ENCODE measurements around the gene M1AP.
"Not testable (repeated sequence)": the region's sequence is repeated elsewhere in the genome, so short reads cannot be mapped to it uniquely, and the experiment has no call there.

Gene M1AP

DNA sequence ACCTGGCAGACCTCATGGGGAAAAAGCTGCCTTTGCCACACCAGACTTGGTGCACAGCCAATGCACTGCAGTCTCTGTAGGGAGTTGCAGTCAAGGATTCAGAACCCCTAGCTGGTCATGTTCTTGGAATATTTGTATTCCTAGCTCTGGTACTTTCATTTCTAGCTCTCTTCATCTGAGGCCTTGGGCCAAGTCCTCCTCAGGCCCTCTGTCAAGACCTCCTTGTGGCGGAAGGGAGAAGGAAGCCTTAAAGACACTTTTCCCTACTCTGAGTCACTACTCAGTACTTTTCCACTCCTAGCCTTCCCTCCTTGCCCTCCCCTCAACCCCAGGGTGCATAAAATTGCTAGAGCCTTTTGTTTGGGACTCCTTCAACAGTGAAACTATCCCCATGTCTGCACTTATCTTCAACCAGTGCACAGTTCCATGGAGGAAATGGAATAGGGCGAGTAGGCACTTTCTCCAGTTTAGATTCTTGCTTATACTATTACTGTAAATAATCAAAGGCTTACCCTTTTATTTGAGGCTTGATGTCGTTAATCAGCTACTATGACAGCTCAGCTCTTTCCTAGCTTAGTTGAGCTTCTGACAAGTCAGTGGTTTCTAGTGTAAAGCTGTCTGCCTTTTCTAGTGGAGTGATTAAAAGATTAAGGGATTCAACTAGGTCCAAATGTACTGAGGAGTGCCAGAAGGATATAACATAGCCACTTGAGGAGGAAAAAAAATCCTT is 15.8 kb downstream of the M1AP start:
- Mint-ChIP-seq H3K9me3 (no peaks in the 10 kb centered on the region), H3K27me3 (peaks cover 4% of the 10 kb centered on the region), H3K4me3 (no peak overlapping the region), H3K36me3 (ENCODE audit: low read depth) (no peaks in the 10 kb centered on the region), H3K4me1 (ENCODE audit: low read depth) (no peaks in the 10 kb centered on the region), H3K27ac (no peak overlapping the region)

DNA sequence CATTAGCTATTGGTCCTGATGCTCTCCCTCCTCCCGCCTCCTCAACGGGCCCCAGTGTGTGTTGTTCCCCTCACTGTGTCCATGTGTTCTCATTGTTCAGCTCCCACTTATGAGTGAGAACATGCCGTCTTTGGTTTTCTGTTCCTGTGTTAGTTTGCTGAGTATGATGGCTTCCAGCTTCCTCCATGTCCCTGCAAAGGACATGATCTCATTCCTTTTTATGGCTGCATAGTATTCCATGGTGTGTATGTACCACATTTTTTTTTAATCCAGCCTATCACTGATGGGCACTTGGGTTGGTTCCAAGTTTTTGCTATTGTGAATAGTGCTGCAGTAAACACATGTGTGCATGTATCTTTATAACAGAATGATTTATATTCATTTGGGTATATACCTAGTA is 17.7 kb downstream of the M1AP start:
- H3K36me3 Mint-ChIP-seq (ENCODE audit: low read depth); H3K27me3 Mint-ChIP-seq; H3K4me1 Mint-ChIP-seq (ENCODE audit: low read depth); H3K4me3 Mint-ChIP-seq; H3K27ac Mint-ChIP-seq; H3K9me3 Mint-ChIP-seq: not testable (repeated sequence)

DNA sequence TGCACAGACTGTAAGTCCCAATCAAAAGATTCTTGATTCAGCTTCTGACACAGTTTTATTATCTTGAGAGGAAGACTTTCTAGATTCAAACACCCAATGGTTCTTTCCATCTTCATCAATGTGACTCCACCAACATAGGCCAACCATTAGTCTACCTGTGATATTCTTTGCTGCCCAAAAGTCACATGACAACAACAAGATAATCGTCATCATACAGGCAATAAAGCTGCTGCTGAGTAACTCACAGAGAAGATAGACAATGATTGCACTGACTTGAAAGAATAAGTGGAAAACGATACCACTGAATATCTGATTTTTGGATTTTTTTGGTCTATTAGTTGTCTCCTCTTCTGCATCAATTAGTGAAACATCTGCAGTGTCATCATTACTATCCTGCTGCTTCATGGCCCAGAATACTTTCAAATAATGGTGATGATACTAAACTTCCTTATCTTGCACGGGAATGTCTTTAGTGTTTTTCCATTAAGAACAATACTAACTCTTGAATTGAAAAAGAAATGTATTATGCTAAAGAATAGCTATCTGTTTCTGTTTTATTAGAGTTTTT is 19.5 kb downstream of the M1AP start:
- Mint-ChIP-seq H3K4me3 (no peak overlapping the region), H3K27ac (no peak overlapping the region), H3K9me3 (no peaks in the 10 kb centered on the region), H3K4me1 (ENCODE audit: low read depth) (no peaks in the 10 kb centered on the region), H3K36me3 (ENCODE audit: low read depth) (no peaks in the 10 kb centered on the region), H3K27me3 (no peaks in the 10 kb centered on the region)

DNA sequence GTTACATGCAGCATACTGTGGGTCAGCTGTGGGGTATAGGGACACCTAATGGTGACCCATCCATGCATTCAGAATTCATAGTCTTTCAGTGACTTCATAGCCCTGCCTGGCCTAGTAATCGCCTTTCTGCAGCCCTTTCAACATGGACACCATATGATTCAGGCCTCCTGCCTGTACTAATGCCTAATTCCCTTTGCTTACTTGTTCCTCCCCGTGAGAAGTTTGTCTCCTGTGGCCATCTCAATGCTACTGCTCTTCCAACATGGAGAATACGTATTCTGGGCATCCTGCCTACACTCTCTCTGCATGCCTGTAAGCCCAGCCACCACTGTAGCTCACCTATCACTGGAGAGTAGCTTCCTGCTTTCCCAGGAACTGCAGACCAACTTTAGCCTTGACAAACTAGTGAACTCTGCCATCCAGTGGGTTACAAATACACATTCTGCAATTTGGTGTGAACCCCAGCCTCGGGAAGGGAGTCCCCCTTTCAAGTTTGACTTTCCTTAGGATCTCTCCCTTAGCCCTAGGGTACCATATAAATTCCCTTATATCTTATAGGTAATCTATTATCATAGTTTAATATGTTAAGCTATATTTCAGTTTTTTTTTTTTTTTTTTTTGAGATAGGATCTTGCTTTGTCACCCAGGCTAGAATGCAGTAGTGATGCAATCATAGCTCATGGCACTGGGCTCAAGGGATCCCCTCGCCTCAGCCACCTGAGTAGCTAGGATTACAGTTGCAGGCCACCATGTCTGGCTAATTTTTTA is 22.3 kb downstream of the M1AP start:
- Mint-ChIP-seq H3K36me3 (ENCODE audit: low read depth) (no peaks in the 10 kb centered on the region), H3K27ac (no peak overlapping the region), H3K4me3 (no peak overlapping the region)

DNA sequence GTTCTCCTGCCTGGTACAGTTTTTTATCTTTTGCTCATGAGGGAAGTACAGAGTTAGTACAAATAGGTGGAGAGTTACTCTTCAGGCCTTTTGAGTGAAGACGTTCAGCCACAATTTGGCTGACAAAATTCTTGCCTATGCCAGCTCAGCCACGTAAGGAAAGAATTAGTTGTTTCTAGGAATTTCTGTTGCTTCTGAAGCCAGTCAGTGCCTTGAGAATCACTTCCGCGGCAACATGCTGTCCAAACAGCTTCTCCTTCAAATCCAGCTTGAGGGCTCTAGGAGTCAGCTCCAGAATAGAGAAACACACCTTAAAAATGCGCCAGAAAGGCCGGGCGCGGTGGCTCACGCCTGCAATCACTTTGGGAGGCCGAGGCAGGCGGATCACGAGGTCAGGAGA is 27.5 kb downstream of the M1AP start:
- H3K4me3 Mint-ChIP-seq, result no peak overlapping the region
- no peak overlapping the region for H3K27ac Mint-ChIP-seq
- H3K27me3 Mint-ChIP-seq, result peaks cover 6% of the 10 kb centered on the region
- no peaks in the 10 kb centered on the region for H3K4me1 Mint-ChIP-seq (ENCODE audit: low read depth)
- no peaks in the 10 kb centered on the region for H3K9me3 Mint-ChIP-seq
- H3K36me3 Mint-ChIP-seq (ENCODE audit: low read depth), result no peaks in the 10 kb centered on the region

More for the DNA sequence above, 22.3 kb downstream of the M1AP start:
- H3K27me3 Mint-ChIP-seq, result no peaks in the 10 kb centered on the region
- no peaks in the 10 kb centered on the region for H3K4me1 Mint-ChIP-seq (ENCODE audit: low read depth)
- H3K9me3 Mint-ChIP-seq, result no peaks in the 10 kb centered on the region

DNA sequence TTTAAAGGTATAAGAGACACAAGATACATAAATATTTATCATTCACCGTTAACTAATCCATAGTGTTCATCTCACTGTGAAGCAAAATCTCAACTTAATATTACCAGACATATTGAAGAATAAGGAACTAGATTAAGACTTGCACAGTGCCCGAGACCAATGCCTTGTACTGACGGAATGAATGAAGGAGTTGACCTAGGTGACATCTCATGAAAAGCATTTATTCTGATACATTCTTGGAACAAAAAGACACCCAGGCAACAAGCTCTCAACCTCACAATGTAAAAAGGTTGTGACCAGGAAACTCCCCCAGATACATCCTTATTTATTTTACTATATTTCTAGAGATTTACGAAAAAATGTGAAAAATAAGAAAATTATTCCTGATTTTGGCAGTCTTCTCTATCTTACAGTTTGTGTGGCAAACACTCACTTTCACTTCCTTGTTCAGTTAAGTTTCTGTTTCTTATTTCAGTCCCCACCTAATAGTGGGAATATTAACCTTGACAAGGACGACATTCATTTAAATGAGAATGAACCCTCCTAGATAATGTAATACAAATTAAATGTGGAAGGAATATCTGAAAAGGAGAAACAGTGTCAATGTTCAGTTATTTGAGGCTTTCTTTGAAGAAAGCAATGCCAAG is 28.4 kb downstream of the M1AP start:
- Mint-ChIP-seq H3K4me1 (ENCODE audit: low read depth) (no peaks in the 10 kb centered on the region), H3K4me3 (no peak overlapping the region), H3K36me3 (ENCODE audit: low read depth) (no peaks in the 10 kb centered on the region), H3K9me3 (no peaks in the 10 kb centered on the region), H3K27me3 (peaks cover 7% of the 10 kb centered on the region), H3K27ac (no peak overlapping the region)

DNA sequence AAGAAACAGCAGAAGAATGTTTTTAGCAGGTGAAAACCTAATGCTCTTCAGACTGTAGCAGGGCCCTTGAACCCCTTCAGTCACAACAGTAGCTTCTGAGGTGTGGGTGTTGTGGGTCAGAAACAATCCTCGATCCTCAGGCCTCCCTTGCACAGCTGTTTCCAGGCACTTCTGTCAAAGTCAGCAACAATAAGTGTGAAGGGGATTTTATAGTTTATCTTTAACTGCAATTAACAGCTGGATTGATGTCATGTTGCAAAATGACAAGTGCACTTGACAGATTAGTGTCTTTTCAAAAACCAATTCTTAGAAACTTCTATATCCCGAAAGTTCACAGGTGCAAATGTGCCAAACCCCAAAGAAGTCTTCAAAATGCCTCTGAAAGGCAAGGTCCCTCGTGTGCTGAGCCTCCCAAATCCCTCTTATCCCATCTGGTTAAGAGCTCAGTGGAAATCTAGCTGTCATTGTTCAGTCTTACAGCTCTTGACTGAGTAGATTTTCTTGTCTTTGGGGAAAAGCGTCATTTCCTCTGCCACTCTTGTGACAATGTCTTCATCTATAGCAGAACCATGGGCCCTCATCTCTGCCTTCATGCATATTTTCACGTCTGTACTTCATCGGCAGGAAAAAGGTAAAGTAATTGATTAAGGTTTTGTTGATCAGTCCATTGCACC is 29.6 kb downstream of the M1AP start:
- Mint-ChIP-seq H3K36me3 (ENCODE audit: low read depth) (no peaks in the 10 kb centered on the region), H3K4me3 (no peak overlapping the region), H3K9me3 (no peaks in the 10 kb centered on the region), H3K27me3 (peaks cover 19% of the 10 kb centered on the region), H3K27ac (no peak overlapping the region), H3K4me1 (ENCODE audit: low read depth) (no peaks in the 10 kb centered on the region)

DNA sequence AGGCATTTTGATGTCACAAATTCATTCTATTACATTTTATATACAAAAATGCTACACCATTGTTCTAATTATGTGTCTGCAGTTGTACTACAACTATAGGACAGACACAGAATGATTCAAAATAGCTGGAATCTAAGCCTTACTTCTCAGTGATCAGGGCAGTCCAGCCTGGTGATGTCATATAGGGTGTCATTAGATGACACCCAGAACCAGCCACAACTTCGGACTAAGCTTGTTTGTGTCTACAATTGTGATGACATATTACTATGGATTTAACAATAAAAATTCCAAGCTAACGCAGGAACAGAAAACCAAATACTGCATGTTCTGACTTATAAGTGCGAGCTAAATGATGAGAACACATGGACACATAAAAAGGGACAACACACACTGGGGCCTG is 31.0 kb downstream of the M1AP start:
- Mint-ChIP-seq H3K4me3 (no peak overlapping the region), H3K27me3 (peaks cover 31% of the 10 kb centered on the region), H3K27ac (no peak overlapping the region), H3K9me3 (no peaks in the 10 kb centered on the region), H3K36me3 (ENCODE audit: low read depth) (no peaks in the 10 kb centered on the region), H3K4me1 (ENCODE audit: low read depth) (no peaks in the 10 kb centered on the region)

DNA sequence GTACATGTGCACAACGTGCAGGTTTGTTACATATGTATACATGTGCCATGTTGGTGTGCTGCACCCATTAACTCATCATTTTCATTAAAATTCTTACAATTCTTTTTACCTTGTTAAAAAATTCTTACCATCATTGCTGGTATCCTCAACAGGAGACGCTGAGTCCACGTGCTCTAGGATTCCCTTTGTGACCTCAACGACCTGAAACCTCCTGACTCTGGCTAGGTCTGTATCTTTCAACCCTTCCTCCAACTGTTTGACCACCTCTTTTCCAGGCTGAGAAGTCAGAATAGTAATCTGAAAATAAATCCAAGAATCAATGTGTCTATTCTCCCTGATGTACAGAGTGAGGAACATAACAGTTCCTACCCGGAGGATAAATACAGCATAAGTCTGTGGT is 41.2 kb downstream of the M1AP start:
- Mint-ChIP-seq H3K36me3 (ENCODE audit: low read depth) (no peaks in the 10 kb centered on the region), H3K27me3 (peaks cover 45% of the 10 kb centered on the region), H3K4me3 (no peak overlapping the region), H3K4me1 (ENCODE audit: low read depth) (peaks cover 3% of the 10 kb centered on the region), H3K9me3 (no peaks in the 10 kb centered on the region), H3K27ac (no peak overlapping the region)

DNA sequence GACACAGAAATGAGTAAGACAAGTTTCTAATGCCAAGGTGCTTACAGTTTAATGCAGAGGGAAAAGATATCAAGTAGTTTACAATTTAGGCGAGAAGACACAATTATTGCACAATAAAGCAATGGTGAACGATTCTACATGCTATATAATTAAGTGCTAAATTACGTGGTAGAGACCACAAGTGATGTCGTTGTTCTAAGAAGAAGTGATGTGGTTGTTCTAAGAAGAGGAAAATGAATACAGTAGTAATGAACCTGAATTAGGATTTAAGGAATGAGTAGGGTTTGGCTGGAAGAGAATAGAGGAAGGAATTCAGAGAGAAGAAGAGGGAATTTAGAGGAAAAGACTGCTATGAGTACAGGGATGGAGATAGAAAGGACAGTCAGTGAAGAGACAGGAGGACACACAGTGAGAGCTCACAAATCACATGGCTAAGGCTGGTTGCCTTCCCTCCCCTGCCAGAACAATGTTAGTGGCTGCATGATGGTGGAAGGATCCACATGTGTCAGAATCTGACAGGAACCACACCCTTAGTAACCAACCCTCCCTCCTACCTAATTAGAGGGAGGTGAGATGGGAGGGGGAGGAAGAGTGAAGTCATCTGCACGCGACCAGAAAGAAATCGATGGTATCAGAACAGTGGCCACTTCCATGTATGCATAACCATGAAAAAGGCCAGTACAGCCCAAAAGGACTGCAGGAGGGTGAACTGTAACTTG is 44.7 kb downstream of the M1AP start:
- Mint-ChIP-seq H3K27me3 (peaks cover 35% of the 10 kb centered on the region), H3K4me3 (no peak overlapping the region), H3K9me3 (no peaks in the 10 kb centered on the region), H3K27ac (no peak overlapping the region), H3K36me3 (ENCODE audit: low read depth) (no peaks in the 10 kb centered on the region), H3K4me1 (ENCODE audit: low read depth) (peaks cover 3% of the 10 kb centered on the region)

DNA sequence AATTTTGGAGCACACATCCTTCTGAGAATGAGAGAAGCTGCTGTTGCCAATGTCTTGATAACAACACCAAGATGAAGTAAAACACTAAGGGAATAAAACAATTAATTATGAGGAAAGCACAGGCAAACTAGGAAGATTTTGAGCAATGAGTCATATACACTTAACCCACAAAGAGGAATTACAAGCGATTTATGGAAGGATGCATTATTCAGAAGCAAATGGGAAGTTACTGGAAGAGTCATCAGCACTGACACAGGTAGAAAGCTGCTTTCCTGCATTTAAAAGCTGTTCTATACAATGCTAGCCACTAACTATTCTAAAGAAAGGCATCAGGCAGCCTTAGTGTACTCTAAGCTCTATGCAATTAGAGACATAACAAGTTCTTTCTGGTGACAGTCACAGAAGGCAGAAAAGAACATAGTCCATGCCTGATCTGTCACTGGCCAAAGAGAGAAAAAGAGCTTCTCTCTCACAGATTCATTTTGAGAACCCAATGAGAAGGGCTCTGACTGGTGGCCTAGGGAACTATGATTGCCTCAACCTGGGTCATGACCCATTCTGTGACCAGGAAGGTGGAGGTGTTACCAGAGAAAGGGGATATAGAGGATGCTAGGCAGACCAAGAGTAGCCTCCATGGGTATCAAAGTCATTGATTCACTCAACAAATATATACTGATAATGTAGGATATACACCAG is 45.4 kb downstream of the M1AP start:
- Mint-ChIP-seq H3K27ac (no peak overlapping the region), H3K27me3 (peaks cover 35% of the 10 kb centered on the region), H3K9me3 (no peaks in the 10 kb centered on the region), H3K4me1 (ENCODE audit: low read depth) (peaks cover 3% of the 10 kb centered on the region), H3K36me3 (ENCODE audit: low read depth) (no peaks in the 10 kb centered on the region), H3K4me3 (no peak overlapping the region)

DNA sequence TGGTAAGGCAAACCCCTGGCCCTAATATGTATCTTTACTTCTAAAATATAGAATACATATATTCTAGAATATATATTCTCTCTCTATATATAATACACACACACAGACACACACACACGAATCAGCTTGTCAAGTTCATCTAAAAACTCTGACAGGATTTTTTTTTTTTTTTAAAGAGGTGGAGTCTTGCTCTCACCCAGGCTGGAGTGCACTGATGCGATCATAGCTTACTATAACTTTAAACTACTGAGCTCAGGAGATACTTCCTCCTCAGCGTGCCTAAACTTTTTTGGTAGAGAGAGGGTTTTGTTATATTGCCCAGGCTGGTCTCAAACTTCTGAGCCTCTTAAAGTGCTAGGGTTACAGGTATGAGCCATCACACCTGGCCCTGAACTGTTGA is 48.5 kb downstream of the M1AP start:
- no peak overlapping the region for H3K27ac Mint-ChIP-seq
- no peak overlapping the region for H3K4me3 Mint-ChIP-seq
- H3K27me3 Mint-ChIP-seq, result peaks cover 56% of the 10 kb centered on the region
- H3K4me1 Mint-ChIP-seq (ENCODE audit: low read depth), result peaks cover 3% of the 10 kb centered on the region
- H3K36me3 Mint-ChIP-seq (ENCODE audit: low read depth), result no peaks in the 10 kb centered on the region
- H3K9me3 Mint-ChIP-seq, result no peaks in the 10 kb centered on the region

DNA sequence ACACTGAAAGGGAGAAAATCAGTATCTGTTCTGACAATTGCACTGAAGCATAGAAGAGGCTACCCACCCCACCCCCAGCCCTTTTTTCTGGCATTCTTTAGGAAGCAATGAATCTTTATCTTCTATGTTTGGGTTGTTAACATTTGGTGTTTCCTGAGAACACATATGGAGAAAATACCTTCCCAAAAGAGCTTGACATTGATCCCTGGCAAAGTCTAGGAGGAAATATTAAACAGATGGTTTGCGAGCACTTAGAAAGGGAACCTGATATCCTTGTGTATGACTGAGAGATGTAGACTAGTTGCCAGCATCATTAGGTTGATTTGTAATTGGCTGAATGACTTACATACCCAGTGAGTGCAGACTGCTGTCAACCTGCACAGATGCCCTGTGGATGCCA is 50.7 kb downstream of the M1AP start:
- no peak overlapping the region for H3K4me3 Mint-ChIP-seq
- no peak overlapping the region for H3K27ac Mint-ChIP-seq
- H3K9me3 Mint-ChIP-seq, result no peaks in the 10 kb centered on the region
- peaks cover 5% of the 10 kb centered on the region for H3K4me1 Mint-ChIP-seq (ENCODE audit: low read depth)
- peaks cover 51% of the 10 kb centered on the region for H3K27me3 Mint-ChIP-seq
- no peaks in the 10 kb centered on the region for H3K36me3 Mint-ChIP-seq (ENCODE audit: low read depth)

DNA sequence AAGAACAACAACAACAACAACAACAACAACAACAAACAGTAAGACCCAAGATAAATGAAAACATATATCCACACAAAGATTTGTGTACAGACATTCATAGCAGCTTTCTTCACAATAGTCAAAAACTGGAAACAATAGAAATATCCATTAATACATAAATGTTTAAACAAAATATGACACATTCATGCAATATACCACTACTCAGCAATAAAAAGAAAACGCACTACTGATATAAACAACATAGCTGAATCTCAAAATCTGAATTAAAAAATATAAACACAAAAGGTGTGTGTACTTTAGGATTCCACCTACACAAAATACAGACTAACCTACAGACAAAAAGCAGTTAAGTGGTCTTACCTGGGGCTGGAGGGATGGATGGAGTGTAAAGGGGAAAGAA is 51.5 kb downstream of the M1AP start:
- H3K9me3 Mint-ChIP-seq, result no peaks in the 10 kb centered on the region
- peaks cover 5% of the 10 kb centered on the region for H3K4me1 Mint-ChIP-seq (ENCODE audit: low read depth)
- no peak overlapping the region for H3K27ac Mint-ChIP-seq
- peaks cover 48% of the 10 kb centered on the region for H3K27me3 Mint-ChIP-seq
- H3K36me3 Mint-ChIP-seq (ENCODE audit: low read depth), result no peaks in the 10 kb centered on the region
- no peak overlapping the region for H3K4me3 Mint-ChIP-seq

All from stimulated activated naive CD8-positive, alpha-beta T cell treated with anti-CD3 and anti-CD28 coated beads, Interleukin-15, Interleukin-2, amounts not matched to agents 100 ng/mL and 50 ng/mL, for 24 hours (primary cell).